Large intestine (tissue), 3 donors: ENCODE measurements around the gene CNOT11. TPM values are rescaled to one million over a fixed set of nuclear protein-coding genes. Genes with fewer than 3 reads are reported as not detected.

Experiments
- DNase-seq, 2 donors: peaks; one replicate each; pipeline versions ENCODE4 v3.0.0 to v3.0.0-alpha.2; 2013
- H3K27ac ChIP-seq: one replicate; pipeline ENCODE4 v1.5.1; 2013; ENCODE audit warnings: low read length
- H3K27me3 ChIP-seq: 2 replicates; pipeline ENCODE4 v1.6.1; 2013; ENCODE audit warnings: low read length; ENCODE audit not compliant: control insufficient read depth, insufficient read depth
- H3K36me3 ChIP-seq: 2 replicates; pipeline ENCODE4 v1.6.1; 2013; ENCODE audit warnings: low read length; ENCODE audit not compliant: control insufficient read depth, insufficient read depth
- H3K4me1 ChIP-seq: one replicate; pipeline ENCODE4 v1.6.1; 2013; ENCODE audit warnings: low read length; ENCODE audit not compliant: control insufficient read depth, insufficient read depth
- H3K4me3 ChIP-seq: one replicate; pipeline ENCODE4 v1.5.1; 2013; ENCODE audit warnings: low read length
- H3K9me3 ChIP-seq: one replicate; pipeline ENCODE4 v1.6.1; 2013; ENCODE audit warnings: mild to moderate bottlenecking, low read depth, low read length, moderate library complexity; ENCODE audit not compliant: control insufficient read depth
- WGBS: methylation state at CpG from one replicate; pipeline ENCODE4 v1.1.5; 2013; ENCODE audit warnings: low lambda C conversion rate; ENCODE audit not compliant: insufficient coverage; 5-methylcytosine and 5-hydroxymethylcytosine counted together
- polyA plus RNA-seq: library from polyadenylated mRNA; unstranded; fragments of 120-200 nt; gene quantifications from one replicate; pipeline ENCODE4 v1.2.1, GENCODE V29; 2013

CNOT11 gene
- polyA plus RNA-seq, 1 donor, result 51.8 TPM

- no peak overlapping the region for H3K4me3 ChIP-seq
- no peaks in the 10 kb centered on the region for H3K9me3 ChIP-seq
- WGBS, result no CpG with 5 or more reads among the region's 8 CpGs
- DNase-seq, result no peak
- no peaks in the 10 kb centered on the region for H3K4me1 ChIP-seq
- H3K36me3 ChIP-seq, result peaks cover 52% of the 10 kb centered on the region
- H3K27ac ChIP-seq, result no peak overlapping the region
- H3K27me3 ChIP-seq, result no peaks in the 10 kb centered on the region
These were observed 20.4 kb downstream of the CNOT11 start for GRCh38 chr2:101273056-101273455.

GRCh38 chr2:101274142-101274541, 21.5 kb downstream of the CNOT11 start:
- Histone ChIP-seq H3K4me3 (no peak overlapping the region), H3K27me3 (no peaks in the 10 kb centered on the region), H3K4me1 (no peaks in the 10 kb centered on the region), H3K36me3 (peaks cover 53% of the 10 kb centered on the region), H3K9me3 (no peaks in the 10 kb centered on the region), H3K27ac (no peak overlapping the region)
- DNase-seq, result no peak
- 100% methylated on average over 1 of the region's 5 CpGs for WGBS

GRCh38 chr2:101277111-101277510, 24.4 kb downstream of the CNOT11 start:
- no peak overlapping the region for H3K4me3 ChIP-seq
- no peaks in the 10 kb centered on the region for H3K4me1 ChIP-seq
- WGBS, result no CpG with 5 or more reads among the region's 7 CpGs
- no peak overlapping the region for H3K27ac ChIP-seq
- DNase-seq, result peak in 1 of 2 donors; percentile 22
- no peaks in the 10 kb centered on the region for H3K27me3 ChIP-seq
- no peaks in the 10 kb centered on the region for H3K9me3 ChIP-seq
- H3K36me3 ChIP-seq, result peaks cover 52% of the 10 kb centered on the region

- Histone ChIP-seq H3K27me3 (no peaks in the 10 kb centered on the region), H3K27ac (no peak overlapping the region), H3K4me3 (no peak overlapping the region), H3K9me3 (no peaks in the 10 kb centered on the region), H3K4me1 (no peaks in the 10 kb centered on the region), H3K36me3 (peaks cover 55% of the 10 kb centered on the region)
- no peak for DNase-seq
- 94% methylated on average over 2 of the region's 3 CpGs for WGBS
These were observed 26.2 kb downstream of the CNOT11 start for GRCh38 chr2:101278925-101279324.

- Histone ChIP-seq H3K4me1 (no peaks in the 10 kb centered on the region), H3K9me3 (no peaks in the 10 kb centered on the region), H3K27me3 (no peaks in the 10 kb centered on the region), H3K27ac (no peak overlapping the region), H3K4me3 (no peak overlapping the region), H3K36me3 (peaks cover 62% of the 10 kb centered on the region)
- 100% methylated on average over 2 of the region's 4 CpGs for WGBS
- DNase-seq, result no peak
These were observed 28.8 kb downstream of the CNOT11 start for GRCh38 chr2:101281482-101281881.

GRCh38 chr2:101282980-101283379, 30.3 kb downstream of the CNOT11 start:
- WGBS, result no CpG with 5 or more reads among the region's 3 CpGs
- no peaks in the 10 kb centered on the region for H3K9me3 ChIP-seq
- no peaks in the 10 kb centered on the region for H3K27me3 ChIP-seq
- no peak overlapping the region for H3K27ac ChIP-seq
- DNase-seq, result no peak
- peaks cover 71% of the 10 kb centered on the region for H3K36me3 ChIP-seq
- no peak overlapping the region for H3K4me3 ChIP-seq
- H3K4me1 ChIP-seq, result no peaks in the 10 kb centered on the region

- no peaks in the 10 kb centered on the region for H3K4me1 ChIP-seq
- no peaks in the 10 kb centered on the region for H3K27me3 ChIP-seq
- DNase-seq, result no peak
- no CpG with 5 or more reads among the region's 6 CpGs for WGBS
- H3K4me3 ChIP-seq, result no peak overlapping the region
- H3K27ac ChIP-seq, result no peak overlapping the region
- H3K9me3 ChIP-seq, result no peaks in the 10 kb centered on the region
- H3K36me3 ChIP-seq, result peaks cover 59% of the 10 kb centered on the region
These were observed 34.0 kb downstream of the CNOT11 start for GRCh38 chr2:101286684-101287083.

- DNase-seq, result no peak
- peaks cover 56% of the 10 kb centered on the region for H3K36me3 ChIP-seq
- no peaks in the 10 kb centered on the region for H3K4me1 ChIP-seq
- H3K9me3 ChIP-seq, result no peaks in the 10 kb centered on the region
- no peaks in the 10 kb centered on the region for H3K27me3 ChIP-seq
- no peak overlapping the region for H3K4me3 ChIP-seq
- 93% methylated on average over 2 of the region's 2 CpGs for WGBS
- no peak overlapping the region for H3K27ac ChIP-seq
These were observed 34.6 kb downstream of the CNOT11 start for GRCh38 chr2:101287303-101287702.

- no peak for DNase-seq
- Histone ChIP-seq H3K27me3 (no peaks in the 10 kb centered on the region), H3K9me3 (no peaks in the 10 kb centered on the region), H3K27ac (no peak overlapping the region), H3K4me1 (no peaks in the 10 kb centered on the region), H3K36me3 (peaks cover 41% of the 10 kb centered on the region), H3K4me3 (no peak overlapping the region)
These were observed 38.0 kb downstream of the CNOT11 start for GRCh38 chr2:101290711-101291110.

GRCh38 chr2:101291973-101292372, 39.3 kb downstream of the CNOT11 start:
- Histone ChIP-seq H3K36me3 (peaks cover 33% of the 10 kb centered on the region), H3K27me3 (no peaks in the 10 kb centered on the region), H3K4me3 (no peak overlapping the region), H3K4me1 (no peaks in the 10 kb centered on the region), H3K9me3 (no peaks in the 10 kb centered on the region), H3K27ac (no peak overlapping the region)
- no CpG with 5 or more reads among the region's 3 CpGs for WGBS
- no peak for DNase-seq

- Histone ChIP-seq H3K9me3 (no peaks in the 10 kb centered on the region), H3K4me1 (no peaks in the 10 kb centered on the region), H3K36me3 (peaks cover 23% of the 10 kb centered on the region), H3K27me3 (no peaks in the 10 kb centered on the region), H3K27ac (no peak overlapping the region), H3K4me3 (no peak overlapping the region)
- no CpG with 5 or more reads among the region's 2 CpGs for WGBS
- no peak for DNase-seq
These were observed 40.9 kb downstream of the CNOT11 start for GRCh38 chr2:101293544-101293943.
